ENCODE measurements around the gene MEX3D. TPM values are rescaled to one million over a fixed set of nuclear protein-coding genes. Genes with fewer than 3 reads are reported as not detected.

MEX3D gene
- total RNA-seq, 4 donors from 2014 or later = 11.6 to 20.0 (median 15.6) TPM

DNA sequence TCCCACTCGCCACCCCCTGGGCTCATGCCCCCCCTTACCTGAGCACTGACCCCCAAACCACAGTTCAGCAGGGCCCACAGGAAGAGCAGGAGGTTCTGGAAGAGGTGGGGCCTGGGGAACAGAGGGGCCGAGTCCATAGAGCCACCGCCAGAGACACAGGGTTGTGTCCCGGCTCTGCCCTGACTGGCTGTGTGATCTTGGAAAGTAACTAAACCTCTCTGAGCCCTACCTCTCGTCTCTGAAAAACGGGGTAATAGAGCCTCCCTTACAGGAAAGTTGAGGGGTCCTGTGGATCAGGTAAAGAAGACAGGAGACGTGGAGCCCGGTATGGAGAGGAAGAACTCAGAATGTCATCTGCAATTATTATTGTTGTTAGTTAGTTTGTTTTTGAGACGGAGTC lies 57.3 kb downstream of the MEX3D start:
- Histone ChIP-seq H3K4me3 (no peak overlapping the region), H3K36me3 (no peaks in the 10 kb centered on the region), H3K4me1 (peaks cover 3 to 47% (median 9%) of the 10 kb centered on the region in 4 donors), H3K9me3 (peaks cover 0 to 8% (median 0%) of the 10 kb centered on the region in 4 donors), H3K27me3 (peaks cover 0 to 12% of the 10 kb centered on the region in 2 donors), H3K27ac (peak overlapping the region in 1 of 4 donors; percentile 21)
- no peak for DNase-seq
- TF ChIP-seq POLR2A (IDR thresholded peaks at IDR 0.05) = no peak

DNA sequence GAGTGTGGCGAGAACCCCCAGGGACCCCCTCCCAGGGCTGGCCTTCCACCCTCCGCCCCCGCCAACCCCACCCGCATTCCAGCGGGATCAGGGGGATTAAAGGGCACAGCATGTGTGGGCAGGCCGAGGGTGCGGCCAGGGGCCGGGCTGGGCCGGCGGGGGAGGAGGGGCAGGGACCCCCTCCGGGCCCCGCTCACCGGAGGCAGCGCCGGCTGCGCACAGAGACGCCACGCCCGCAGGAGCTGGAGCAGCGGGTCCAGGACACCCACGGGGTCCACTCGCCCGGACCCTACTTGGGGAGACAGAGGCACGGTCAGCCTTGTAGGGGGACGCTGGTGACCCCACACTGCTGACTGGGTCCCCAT lies 57.7 kb downstream of the MEX3D start:
- peaks cover 0 to 12% of the 10 kb centered on the region in 2 donors for H3K27me3 ChIP-seq
- H3K27ac ChIP-seq = peak overlapping the region in 1 of 4 donors; percentile 21
- TF ChIP-seq, protein P1, sequence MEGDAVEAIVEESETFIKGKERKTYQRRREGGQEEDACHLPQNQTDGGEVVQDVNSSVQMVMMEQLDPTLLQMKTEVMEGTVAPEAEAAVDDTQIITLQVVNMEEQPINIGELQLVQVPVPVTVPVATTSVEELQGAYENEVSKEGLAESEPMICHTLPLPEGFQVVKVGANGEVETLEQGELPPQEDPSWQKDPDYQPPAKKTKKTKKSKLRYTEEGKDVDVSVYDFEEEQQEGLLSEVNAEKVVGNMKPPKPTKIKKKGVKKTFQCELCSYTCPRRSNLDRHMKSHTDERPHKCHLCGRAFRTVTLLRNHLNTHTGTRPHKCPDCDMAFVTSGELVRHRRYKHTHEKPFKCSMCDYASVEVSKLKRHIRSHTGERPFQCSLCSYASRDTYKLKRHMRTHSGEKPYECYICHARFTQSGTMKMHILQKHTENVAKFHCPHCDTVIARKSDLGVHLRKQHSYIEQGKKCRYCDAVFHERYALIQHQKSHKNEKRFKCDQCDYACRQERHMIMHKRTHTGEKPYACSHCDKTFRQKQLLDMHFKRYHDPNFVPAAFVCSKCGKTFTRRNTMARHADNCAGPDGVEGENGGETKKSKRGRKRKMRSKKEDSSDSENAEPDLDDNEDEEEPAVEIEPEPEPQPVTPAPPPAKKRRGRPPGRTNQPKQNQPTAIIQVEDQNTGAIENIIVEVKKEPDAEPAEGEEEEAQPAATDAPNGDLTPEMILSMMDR (IDR thresholded peaks at IDR 0.05) = no peak
- TF ChIP-seq POLR2A (IDR thresholded peaks at IDR 0.05) = no peak
- peaks cover 3 to 47% (median 9%) of the 10 kb centered on the region in 4 donors for H3K4me1 ChIP-seq
- H3K4me3 ChIP-seq = no peak overlapping the region
- peaks cover 0 to 8% (median 0%) of the 10 kb centered on the region in 4 donors for H3K9me3 ChIP-seq
- DNase-seq = no peak
- no peaks in the 10 kb centered on the region for H3K36me3 ChIP-seq

- Histone ChIP-seq H3K27me3 (peaks cover 0 to 12% of the 10 kb centered on the region in 2 donors), H3K9me3 (peaks cover 0 to 8% (median 0%) of the 10 kb centered on the region in 4 donors), H3K36me3 (no peaks in the 10 kb centered on the region), H3K27ac (peak overlapping the region in 1 of 4 donors; percentile 21), H3K4me3 (no peak overlapping the region), H3K4me1 (peaks cover 3 to 47% (median 9%) of the 10 kb centered on the region in 4 donors)
- TF ChIP-seq POLR2A (IDR thresholded peaks at IDR 0.05) = no peak
- TF ChIP-seq, protein P1 (IDR thresholded peaks at IDR 0.05) = no peak
- no peak for DNase-seq
Measured at GRCh38 chr19:1509602-1510441, 58.3 kb downstream of the MEX3D start.

DNA sequence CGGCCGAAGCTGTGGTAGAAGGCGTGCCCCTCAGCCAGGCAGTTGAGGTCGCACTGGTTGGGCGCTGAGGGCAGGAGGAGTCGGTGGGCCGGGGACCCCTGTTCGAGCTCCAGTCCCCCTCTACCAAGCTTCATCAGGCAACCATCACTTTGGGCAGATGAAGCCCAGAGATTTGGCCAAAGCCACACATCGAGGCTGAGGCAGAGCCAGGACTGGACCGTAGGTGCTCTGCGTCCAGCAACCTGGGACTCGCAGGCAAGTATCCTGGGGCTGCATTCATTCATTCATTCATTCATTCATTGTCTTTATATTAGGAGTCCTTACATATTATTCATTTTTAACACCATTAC lies 59.6 kb downstream of the MEX3D start:
- peak overlapping the region in 3 of 4 donors; percentile 38 to 54 (median 47) for H3K4me3 ChIP-seq
- H3K27me3 ChIP-seq = peaks cover 0 to 3% of the 10 kb centered on the region in 2 donors
- no peak for DNase-seq
- peak overlapping the region in 3 of 4 donors; percentile 71 to 89 (median 83) for H3K27ac ChIP-seq
- TF ChIP-seq, protein P1 (IDR thresholded peaks at IDR 0.05) = no peak
- no peak for TF ChIP-seq POLR2A (IDR thresholded peaks at IDR 0.05)
- H3K9me3 ChIP-seq = peaks cover 0 to 8% (median 0%) of the 10 kb centered on the region in 4 donors
- peaks cover 3 to 52% (median 7%) of the 10 kb centered on the region in 4 donors for H3K4me1 ChIP-seq
- H3K36me3 ChIP-seq = no peaks in the 10 kb centered on the region

GRCh38 chr19:1507763-1508506 lies 60.2 kb downstream of the MEX3D start:
- Histone ChIP-seq H3K4me3 (peak overlapping the region; percentile 25 to 54 (median 42)), H3K36me3 (no peaks in the 10 kb centered on the region), H3K4me1 (peaks cover 3 to 53% (median 7%) of the 10 kb centered on the region in 4 donors), H3K27ac (peak overlapping the region; percentile 65 to 89 (median 77)), H3K9me3 (peaks cover 0 to 8% (median 0%) of the 10 kb centered on the region in 4 donors), H3K27me3 (no peaks in the 10 kb centered on the region)
- peak; percentile 79 to 95 (median 94) for DNase-seq
- no peak for TF ChIP-seq POLR2A (IDR thresholded peaks at IDR 0.05)
- TF ChIP-seq, protein P1 (IDR thresholded peaks at IDR 0.05) = no peak
